ENCODE data around the gene MLYCD.

GRCh38 chr16:83939266-83939855, 40.4 kb downstream of the MLYCD start:
- TF ChIP-seq, protein P1, sequence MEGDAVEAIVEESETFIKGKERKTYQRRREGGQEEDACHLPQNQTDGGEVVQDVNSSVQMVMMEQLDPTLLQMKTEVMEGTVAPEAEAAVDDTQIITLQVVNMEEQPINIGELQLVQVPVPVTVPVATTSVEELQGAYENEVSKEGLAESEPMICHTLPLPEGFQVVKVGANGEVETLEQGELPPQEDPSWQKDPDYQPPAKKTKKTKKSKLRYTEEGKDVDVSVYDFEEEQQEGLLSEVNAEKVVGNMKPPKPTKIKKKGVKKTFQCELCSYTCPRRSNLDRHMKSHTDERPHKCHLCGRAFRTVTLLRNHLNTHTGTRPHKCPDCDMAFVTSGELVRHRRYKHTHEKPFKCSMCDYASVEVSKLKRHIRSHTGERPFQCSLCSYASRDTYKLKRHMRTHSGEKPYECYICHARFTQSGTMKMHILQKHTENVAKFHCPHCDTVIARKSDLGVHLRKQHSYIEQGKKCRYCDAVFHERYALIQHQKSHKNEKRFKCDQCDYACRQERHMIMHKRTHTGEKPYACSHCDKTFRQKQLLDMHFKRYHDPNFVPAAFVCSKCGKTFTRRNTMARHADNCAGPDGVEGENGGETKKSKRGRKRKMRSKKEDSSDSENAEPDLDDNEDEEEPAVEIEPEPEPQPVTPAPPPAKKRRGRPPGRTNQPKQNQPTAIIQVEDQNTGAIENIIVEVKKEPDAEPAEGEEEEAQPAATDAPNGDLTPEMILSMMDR (IDR thresholded peaks at IDR 0.05), result no peak
- TF ChIP-seq POLR2A (IDR thresholded peaks at IDR 0.05), result no peak
- TF ChIP-seq EP300 (IDR thresholded peaks at IDR 0.05), result no peak

Data from ovary (tissue), 3 donors.